IMR-90 (cell line): ENCODE measurements around the gene SOCS6.

ENCODE experiments used
- BHLHE40 ChIP-seq: fragments of 150-350 bp; IDR thresholded peaks from 2 replicates; pipeline ENCODE4 v1.6.1; 2016; ENCODE audit warnings: mild to moderate bottlenecking, low read depth, low read length
- CEBPB ChIP-seq: IDR thresholded peaks from 2 replicates; pipeline ENCODE4 v1.6.1; 2012; ENCODE audit warnings: low read depth, low read length, improper control_type of control experiment
- MAFK ChIP-seq: IDR thresholded peaks from 2 replicates; pipeline ENCODE4 v1.6.1; 2012; ENCODE audit warnings: low read depth, low read length, improper control_type of control experiment
- MXI1 ChIP-seq: IDR thresholded peaks from 2 replicates; pipeline ENCODE4 v1.6.1; 2012; ENCODE audit warnings: low read depth, mild to moderate bottlenecking, low read length, moderate library complexity, borderline replicate concordance
- POLR2A ChIP-seq: IDR thresholded peaks from 2 replicates; pipeline ENCODE4 v1.6.1; 2012; ENCODE audit warnings: mild to moderate bottlenecking, low read depth, low read length
- RAD21 ChIP-seq: IDR thresholded peaks from 2 replicates; pipeline ENCODE4 v1.6.1; 2012; ENCODE audit warnings: low read length, improper control_type of control experiment
- RCOR1 ChIP-seq: IDR thresholded peaks from 2 replicates; pipeline ENCODE4 v1.6.1; 2012; ENCODE audit warnings: mild to moderate bottlenecking, low read length, improper control_type of control experiment; ENCODE audit not compliant: insufficient replicate concordance
- SMC3 ChIP-seq: fragments of 150-350 bp; IDR thresholded peaks from 2 replicates; pipeline ENCODE4 v1.6.1; 2016; ENCODE audit warnings: low read depth, mild to moderate bottlenecking, antibody characterized with exemption, low read length, moderate library complexity
- TF ChIP-seq, protein P1 (sequence below): conservative IDR thresholded peaks from 2 replicates; pipeline ENCODE4 v1.5.1; 2012; ENCODE audit warnings: mild to moderate bottlenecking, low read depth, low read length, improper control_type of control experiment
- TF ChIP-seq, protein P2 (sequence below): fragments of 150-350 bp; IDR thresholded peaks from 2 replicates; pipeline ENCODE4 v1.6.1; 2017; ENCODE audit warnings: mild to moderate bottlenecking, antibody characterized with exemption, low read length, low read depth

DNA sequence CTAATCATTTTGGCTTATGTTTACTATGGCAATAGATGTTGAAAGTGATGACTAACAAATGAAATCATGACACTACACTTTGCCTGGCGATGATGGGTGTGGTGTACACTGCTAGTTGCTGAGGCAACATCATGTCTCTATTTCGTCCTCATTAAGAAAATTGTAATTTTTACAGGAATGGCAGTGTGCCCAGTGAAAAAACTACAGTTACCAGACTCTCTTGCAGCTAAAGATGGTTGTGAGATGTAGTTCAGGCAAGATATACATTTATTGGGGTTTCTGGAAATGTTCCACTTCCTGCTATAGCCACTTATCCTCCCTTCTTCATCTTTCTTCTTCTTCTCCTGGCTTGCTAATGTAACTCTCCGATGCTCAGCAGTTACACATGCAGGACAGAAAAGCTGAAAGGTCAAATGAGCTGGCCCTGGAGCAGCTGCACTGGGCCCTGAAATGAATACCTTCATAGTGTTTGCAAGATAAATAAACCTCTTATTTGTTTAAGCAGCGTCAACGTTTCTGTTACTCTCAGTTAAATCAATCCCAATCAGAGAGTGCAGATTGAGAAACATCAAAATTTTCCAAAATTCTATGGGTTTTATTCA is 46.0 kb downstream of the SOCS6 start:
- TF ChIP-seq, protein P1, sequence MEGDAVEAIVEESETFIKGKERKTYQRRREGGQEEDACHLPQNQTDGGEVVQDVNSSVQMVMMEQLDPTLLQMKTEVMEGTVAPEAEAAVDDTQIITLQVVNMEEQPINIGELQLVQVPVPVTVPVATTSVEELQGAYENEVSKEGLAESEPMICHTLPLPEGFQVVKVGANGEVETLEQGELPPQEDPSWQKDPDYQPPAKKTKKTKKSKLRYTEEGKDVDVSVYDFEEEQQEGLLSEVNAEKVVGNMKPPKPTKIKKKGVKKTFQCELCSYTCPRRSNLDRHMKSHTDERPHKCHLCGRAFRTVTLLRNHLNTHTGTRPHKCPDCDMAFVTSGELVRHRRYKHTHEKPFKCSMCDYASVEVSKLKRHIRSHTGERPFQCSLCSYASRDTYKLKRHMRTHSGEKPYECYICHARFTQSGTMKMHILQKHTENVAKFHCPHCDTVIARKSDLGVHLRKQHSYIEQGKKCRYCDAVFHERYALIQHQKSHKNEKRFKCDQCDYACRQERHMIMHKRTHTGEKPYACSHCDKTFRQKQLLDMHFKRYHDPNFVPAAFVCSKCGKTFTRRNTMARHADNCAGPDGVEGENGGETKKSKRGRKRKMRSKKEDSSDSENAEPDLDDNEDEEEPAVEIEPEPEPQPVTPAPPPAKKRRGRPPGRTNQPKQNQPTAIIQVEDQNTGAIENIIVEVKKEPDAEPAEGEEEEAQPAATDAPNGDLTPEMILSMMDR: no peak
- TF ChIP-seq BHLHE40 (no peak), POLR2A (no peak), RAD21 (no peak), MXI1 (no peak), RCOR1 (no peak), CEBPB (peak; percentile 19; the same call in 1 of the 2 replicates), MAFK (no peak), SMC3 (no peak)
- TF ChIP-seq, protein P2, sequence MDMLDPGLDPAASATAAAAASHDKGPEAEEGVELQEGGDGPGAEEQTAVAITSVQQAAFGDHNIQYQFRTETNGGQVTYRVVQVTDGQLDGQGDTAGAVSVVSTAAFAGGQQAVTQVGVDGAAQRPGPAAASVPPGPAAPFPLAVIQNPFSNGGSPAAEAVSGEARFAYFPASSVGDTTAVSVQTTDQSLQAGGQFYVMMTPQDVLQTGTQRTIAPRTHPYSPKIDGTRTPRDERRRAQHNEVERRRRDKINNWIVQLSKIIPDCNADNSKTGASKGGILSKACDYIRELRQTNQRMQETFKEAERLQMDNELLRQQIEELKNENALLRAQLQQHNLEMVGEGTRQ: no peak
